ENCODE results near the gene LY6G5C. TPM values are rescaled to one million over a fixed set of nuclear protein-coding genes. Genes with fewer than 3 reads are reported as not detected.

LY6G5C gene, protein sequence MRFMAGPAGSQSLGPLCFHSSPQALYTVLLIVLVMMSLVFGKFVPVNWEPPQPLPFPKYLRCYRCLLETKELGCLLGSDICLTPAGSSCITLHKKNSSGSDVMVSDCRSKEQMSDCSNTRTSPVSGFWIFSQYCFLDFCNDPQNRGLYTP
- polyA plus RNA-seq (2013, experiment 1 of 2; ENCODE audit: insufficient read length): 1.7 TPM
- polyA plus RNA-seq (2013, experiment 2 of 2; ENCODE audit: insufficient read length): 1.6 TPM

DNA sequence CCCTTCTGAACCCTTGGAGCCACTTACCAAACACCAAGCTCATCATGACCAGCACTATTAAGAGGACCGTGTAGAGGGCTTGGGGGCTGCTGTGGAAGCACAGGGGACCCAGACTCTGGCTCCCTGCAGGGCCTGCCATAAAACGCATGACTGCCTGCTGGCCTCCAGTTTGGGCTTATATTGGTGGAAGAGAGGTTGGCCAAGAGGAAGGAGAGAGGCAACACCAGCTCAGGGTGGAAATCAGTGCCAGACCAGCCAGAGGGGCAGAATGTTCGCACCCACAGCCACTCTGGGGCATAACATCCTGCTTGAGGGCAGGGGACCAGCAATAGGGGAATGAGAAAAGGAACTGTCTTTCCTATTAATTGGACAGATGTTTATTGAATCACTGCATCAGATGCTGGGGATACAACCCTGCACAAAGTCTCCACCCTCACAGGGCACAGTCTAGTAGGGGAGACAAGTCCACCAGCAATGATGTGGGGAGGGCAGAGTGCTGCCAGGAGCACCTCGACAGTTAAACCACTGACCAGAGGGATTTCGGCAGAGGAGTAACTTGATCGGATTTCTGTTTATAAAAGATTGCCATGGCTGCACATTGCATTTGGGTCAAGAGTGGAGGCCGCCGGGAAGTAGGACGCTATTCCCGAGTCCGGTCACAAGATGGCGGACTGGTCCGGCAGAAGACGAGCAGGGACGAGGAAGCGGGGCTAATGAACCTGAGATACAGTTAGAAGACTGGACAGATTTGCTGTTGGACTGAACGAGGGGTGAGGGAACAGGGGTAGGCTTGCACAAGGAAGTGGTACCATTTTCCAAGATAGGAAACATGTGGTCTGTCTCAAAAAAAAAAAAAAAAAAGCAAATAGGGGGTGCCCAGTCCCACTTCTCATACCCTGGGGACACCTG is at the start of gene LY6G5C:
Gene LY6G5C, minus strand, starts transcription at position 842 of the 909 bp plus-strand sequence. Its CDS starts 694 bp downstream, at position 148.
- peak; percentile 82 for DNase-seq

DNA sequence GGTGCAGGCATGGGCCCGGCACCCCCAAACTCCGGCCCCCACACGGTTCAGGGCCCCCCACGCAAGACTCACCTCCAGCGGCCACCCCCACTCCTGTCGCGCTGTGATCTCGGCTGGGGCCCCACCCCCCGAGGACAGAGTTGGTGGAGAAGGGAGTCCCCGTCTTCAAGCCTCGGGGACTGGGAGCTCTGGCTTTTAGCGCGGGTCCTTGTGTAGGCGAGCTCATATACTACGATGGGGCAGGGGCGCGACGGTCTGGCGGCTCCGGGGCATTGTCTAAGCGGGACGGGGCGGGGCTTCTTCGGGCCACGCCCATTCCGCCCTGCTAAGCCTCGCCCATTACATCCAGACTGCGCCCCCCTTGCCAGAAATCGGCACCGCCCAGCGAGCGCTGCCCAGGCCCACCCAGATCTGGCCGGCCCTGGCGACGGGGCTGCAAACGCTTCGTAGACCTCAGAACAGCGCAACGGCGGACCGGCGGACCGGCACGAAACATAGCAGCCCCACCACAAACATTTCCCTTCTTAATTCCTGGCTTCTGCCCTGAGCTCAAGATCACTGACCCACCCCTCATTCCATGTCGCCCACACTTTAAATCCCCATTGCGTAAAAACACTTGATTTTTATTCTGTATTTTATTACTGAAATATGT is 49.2 kb upstream of the LY6G5C start:
- DNase-seq: peak; percentile 91

DNA sequence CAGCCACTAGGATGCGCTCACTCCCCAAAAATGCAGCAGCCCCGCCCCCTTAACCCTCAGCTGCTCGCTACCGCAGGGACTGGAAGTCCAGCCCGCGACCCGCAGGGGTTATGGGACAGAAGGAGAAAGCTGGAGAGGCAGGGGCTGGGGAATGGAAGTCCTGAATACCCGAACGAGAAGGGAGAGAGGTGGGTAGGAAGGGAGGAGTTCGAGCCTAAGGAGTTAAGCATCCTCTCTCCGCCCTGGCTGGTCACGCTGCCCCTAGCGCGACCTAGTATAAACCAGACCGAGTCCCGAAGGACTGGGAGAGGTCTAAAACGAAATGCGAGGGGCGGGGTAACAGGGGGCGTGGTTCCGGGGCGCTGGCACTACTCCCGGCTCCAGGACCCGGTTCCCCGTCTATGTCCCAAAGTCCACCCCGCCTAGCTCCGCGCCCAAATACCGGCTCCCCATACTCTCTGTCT is 48.7 kb upstream of the LY6G5C start:
- DNase-seq: peak; percentile 79

DNA sequence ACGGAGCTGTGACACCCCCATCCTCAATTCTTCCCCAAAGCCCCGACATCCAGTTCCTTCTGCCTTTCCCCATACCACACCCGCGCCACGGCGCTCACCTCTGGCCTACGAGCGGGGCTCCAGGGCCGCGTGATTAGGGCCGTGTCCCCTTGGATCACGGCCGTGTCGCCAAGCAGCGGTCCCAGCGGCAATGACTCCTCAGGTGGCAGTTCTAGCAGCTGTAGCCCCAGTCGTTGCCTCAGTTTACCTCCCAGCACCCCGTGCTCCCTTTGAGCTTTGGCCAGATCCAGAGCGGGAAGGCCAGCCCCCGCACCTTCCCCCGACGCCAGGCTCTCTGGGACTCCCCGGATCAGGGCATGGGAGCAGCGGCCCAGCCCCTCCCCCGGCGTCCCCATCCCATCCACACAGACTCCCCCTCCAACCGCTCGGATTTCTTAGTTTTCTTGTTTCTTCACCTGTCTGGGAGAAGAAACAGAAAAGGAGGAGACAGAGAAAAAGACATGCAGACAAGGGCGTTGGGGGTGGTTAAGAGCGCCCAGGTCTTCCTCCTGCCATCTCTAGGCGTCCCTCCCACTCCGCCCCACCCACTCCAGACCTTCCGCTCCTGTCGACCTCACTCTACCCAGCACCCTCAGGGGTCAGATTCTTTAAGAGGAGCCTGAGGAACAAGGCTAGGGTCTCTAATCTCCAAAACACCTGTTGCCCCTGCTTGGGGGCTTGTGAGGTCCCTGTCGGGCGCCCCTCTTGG is 48.1 kb upstream of the LY6G5C start, which contains the start of gene DDAH2:
Gene DDAH2, minus strand, starts transcription at position 533 of the 748 bp plus-strand sequence. Its CDS starts 138 bp downstream, at position 395.
- no peak for DNase-seq

DNA sequence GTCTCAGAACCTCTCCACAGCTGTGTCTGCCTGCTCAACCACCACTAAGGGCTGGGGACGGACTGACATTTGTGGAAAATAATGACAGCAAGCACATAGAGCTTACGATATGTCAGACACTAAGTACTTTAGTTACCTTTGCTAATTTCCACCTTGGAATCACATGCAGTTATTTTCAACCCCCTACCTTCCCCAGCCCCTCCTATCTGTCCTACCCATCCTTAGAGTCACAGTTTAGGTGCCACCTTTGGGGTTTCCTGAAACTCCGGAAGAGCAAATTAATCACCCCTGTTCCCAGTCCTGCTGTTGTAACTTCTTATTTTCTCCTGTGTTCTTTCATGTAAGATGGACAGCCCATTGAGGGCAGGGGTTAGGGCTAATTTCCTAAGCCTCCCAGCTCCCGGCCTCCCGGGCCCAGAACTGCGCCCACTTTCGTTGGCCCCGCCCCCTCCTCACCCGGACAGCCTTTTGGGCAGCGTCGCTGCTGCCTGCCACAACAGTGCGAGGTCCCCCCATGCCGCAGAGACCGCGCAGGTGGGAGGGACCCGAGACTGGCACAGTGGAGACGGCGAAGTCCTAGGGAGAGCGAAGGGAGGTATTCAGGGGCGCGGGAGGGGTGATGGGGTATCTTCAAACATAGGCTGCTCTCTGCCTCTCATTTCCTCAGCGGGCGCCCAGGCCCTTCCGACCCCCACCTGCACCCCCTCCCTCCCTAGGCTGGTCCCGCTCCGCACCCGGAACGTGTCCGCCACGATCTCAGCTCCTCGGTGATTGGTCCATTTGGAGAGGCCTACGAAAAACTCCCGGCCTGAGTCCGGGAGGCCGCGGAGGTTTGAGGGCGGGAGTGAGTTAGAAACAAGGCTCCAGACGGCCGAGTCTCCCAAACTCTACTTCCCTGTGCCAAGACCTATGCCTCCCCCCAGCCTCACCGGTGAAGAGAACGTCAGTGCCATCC is 47.1 kb upstream of the LY6G5C start:
- no peak for DNase-seq

DNA sequence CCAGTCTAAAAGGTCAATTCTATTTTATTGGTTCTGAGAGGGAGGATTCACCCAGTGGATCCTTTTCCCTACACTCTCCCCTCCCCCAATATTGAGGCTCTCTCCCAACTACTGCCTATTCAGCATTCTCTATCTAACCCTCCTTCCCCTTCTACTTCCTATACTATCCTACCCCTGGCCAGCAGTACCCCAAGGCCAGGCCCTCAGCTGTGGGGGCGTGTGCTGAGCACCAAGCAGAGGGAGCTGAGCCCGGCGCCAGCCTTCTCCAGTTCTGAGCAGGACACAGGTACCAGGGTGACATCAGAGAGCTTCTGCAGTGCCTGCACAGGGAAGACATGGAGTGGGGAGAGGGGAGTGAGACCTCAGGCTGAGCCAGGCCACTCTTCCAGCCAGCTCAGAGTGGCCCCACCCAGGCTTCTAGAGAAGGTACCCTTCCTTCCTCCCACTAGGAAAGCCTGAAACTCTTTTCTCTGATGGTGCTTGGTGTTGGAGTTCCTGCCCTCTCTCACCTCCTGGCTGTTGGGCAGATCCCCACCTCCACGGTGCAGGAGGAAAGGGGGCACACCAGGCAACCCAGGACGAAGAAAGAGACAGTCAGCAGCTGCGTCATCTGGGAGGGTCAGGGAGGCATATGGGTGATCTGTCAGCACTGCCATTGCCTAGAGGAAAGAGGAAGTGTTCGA is 46.3 kb upstream of the LY6G5C start:
- no peak for DNase-seq

DNA sequence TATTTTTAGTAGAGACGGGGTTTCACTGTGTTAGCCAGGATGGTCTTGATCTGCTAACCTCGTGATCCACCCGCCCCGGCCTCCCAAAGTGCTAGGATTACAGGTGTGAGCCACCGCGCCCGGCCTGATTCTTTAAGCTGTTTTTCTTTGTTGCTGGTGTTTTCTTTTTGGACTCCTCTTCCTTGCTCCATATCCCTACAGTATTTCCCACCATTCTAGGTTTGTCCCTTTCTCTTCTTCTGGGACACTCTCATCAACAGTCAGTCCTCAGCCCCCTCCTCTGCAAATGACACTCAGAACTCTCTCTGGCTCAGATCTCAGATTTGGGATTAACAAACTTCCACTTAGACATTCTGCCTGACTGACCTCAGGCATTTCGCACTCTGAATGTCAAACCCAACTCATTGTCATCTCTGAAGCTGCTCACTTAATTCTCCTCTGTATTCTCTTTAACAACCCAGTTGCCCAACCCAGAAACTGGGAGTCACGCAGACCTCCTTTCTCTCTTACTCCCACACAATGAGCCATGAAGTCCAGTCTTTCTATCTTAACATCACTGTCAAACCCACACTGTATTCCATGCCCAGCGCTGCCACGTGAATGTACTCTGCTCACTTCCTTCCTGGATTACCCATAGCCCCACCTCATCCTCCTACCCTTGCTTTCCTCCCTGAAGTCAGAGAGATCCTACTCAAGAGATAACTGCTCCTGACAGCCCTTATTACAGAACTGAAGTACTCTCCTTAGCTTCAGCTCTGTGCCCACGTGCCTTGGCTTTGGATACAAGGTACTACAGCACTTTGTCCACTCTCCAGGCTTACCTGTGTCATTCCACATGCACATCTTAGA is 44.9 kb upstream of the LY6G5C start:
- DNase-seq: no peak

DNA sequence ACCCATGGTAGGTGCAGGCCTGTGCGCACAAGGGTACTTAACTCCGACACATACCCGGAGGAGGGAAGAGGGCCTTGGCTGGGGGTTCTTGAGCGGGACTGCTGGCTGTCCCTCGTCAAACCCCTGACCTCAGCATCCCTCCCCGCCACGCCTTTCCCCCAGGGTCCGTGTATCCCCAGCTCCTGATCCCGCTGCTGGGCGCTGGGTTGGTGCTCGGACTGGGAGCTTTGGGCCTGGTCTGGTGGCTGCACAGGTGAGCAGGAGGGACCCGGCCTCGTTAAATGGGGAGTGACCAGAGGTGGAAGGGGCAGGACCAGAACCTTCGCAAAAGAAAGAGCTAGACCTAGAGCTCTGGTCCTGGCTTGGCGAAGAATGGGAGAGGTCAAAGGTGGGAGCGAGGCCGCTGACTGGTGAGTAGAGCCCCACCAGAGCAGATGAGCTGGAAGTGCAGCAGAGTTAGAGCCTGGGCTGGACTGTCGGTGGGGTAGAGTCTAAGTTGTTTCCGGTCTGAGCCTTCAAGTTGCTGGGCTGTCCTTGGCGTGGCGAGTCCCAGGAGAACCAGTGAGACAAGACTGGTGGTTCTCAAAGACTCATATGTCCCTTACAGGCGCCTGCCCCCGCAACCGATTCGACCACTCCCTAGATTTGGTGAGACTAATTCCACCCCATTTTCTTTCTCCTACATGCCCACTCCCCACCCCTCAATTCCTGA is 43.3 kb upstream of the LY6G5C start:
- DNase-seq: no peak

DNA sequence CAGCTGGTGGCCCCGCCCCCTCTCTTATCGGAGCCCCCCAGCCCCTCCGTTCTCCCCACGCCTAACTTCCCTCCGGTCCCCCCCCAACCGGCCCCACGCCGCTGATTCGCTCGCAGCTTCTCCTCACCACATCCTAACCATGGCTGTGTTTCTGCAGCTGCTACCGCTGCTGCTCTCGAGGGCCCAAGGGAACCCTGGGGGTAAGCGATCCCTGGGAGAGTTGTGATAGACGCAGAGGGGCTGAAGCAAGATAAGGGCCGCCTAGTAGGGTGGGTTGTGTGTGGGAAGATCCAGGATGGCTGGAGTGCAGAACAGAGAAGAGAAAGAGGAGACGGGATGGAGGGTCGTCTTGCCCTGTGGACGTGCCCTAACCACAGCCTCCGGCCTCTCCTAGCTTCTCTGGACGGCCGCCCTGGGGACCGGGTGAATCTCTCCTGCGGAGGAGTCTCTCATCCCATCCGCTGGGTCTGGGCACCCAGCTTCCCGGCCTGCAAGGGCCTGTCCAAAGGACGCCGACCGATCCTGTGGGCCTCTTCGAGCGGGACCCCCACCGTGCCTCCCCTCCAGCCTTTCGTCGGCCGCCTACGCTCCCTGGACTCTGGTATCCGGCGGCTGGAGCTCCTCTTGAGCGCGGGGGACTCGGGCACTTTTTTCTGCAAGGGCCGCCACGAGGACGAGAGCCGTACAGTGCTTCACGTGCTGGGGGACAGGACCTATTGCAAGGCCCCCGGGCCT is 42.5 kb upstream of the LY6G5C start, which contains the start of gene MPIG6B:
Gene MPIG6B, plus strand, starts transcription at position 129 of the 735 bp plus-strand sequence. Its CDS starts 11 bp downstream, at position 140.
- no peak for DNase-seq

DNA sequence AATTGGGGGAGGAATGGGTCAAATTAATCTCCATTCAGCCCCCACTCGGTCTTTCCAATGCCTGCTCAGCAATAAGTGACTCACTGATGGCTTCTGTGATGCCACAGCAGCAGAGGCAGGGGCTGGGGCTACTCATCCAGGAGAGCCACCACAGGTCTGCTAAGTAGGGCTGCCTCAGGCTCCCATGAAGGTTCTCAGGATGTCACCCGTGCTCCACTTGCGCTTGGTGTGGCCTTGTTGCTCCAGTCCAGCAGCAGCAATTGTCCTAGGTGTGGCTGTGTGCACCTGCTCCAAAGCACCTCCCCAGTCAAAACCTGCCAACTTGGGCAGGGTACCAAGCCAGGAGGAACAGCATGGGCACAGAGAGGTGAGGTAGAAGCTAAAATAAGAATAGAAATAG is 41.3 kb upstream of the LY6G5C start:
- DNase-seq: no peak

DNA sequence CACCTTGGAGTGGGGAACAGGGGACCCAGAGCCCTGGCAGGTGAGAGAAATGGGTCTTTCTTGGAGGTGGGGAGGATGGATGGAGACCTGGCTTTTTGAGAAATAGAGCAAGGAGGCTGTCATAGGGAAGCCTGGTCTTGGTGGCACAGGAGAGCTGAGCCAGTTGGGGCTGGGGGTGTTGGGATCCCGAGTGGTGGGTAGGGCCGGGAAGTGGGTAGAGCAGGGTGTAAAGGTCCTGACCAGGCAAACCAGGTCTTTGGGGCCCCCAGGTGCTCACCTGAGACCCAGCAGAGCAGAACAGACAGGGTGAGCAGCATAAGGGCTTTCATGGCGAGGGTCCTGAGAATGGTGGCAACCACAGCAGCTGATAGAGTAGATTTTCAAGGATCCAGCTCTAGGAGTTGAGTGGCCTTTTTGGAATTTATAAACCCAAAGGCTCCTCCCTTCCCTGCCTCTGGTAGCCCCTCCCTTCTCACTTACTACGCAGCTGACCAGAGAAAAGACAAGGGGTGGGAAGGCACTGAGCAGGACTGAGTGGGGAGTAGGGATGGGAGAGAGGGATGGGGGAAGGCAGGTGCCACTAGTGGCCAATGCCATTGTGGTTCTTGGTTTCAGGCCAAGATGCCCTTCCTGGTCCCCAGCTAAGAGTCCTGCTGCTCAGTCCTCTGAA is 40.6 kb upstream of the LY6G5C start, which contains the start of gene LY6G6C:
Gene LY6G6C, minus strand, starts transcription at position 396 of the 670 bp plus-strand sequence. Its CDS starts 67 bp downstream, at position 329.
- DNase-seq: no peak

DNA sequence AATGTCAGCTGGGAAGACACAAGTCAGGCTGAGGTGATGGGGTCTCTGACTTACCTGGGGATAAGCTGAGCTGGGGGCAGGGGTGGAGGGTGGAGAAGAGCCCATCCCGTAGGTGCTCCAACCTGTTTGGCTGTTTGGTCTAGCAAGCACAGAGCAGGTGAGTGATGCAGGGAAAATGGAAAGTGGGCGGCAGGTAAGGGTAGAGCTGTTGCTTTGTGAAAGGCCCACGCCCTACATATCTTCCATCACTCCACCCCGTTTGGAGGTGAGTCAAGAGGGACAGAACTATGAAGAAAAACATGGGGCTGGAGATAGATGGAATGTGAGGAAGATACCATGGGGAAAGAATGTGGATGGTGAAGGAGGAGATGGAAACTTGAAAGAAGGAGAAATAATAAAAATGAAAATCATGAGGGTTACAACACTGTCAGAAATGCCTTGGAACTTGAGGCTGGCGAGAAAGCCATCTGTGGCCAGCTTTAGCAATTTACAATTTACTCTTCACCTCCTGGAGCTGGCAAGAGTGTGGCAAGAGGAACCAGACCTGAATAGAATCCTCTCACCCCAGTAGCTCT is 39.4 kb upstream of the LY6G5C start:
- DNase-seq: no peak

DNA sequence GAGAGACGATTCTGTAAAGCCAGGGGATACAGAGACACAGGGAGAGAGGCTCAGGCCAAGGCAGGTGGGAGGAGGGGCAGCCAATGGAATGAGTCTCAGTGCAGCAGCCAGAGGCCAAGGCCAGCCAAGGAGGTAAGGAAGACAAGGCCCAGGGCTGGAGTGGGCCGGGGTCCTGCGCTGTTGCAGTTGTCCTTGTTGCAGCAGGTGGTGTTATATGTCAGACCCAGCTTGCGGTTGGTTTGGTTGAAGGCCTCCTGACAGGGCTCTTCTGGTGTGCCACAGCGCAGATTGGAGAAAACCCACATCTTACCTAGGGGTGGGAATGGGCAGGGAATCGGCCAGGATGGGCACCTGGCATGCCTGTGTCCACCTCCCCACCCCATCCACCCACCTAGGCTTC is 38.1 kb upstream of the LY6G5C start:
- no peak for DNase-seq

DNA sequence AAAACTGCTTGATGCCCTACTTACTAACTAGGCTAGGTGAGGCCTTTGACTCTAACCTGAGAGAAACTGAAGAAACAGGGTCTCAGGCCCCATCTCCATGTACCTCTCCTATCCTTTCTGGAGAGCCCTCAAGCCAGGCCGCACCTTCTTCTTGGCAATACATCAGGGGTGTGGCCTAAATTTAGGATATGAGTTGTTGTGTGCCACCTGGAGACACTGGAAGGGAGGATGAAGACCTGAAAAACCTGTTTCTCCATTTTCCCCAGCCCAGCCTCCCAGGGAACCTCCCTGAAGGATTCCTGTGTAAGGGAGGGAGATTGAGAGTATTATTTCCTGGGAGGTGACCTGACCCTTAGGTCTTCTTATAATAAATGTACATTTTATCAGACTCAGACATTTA is 37.4 kb upstream of the LY6G5C start:
- DNase-seq: no peak

DNA sequence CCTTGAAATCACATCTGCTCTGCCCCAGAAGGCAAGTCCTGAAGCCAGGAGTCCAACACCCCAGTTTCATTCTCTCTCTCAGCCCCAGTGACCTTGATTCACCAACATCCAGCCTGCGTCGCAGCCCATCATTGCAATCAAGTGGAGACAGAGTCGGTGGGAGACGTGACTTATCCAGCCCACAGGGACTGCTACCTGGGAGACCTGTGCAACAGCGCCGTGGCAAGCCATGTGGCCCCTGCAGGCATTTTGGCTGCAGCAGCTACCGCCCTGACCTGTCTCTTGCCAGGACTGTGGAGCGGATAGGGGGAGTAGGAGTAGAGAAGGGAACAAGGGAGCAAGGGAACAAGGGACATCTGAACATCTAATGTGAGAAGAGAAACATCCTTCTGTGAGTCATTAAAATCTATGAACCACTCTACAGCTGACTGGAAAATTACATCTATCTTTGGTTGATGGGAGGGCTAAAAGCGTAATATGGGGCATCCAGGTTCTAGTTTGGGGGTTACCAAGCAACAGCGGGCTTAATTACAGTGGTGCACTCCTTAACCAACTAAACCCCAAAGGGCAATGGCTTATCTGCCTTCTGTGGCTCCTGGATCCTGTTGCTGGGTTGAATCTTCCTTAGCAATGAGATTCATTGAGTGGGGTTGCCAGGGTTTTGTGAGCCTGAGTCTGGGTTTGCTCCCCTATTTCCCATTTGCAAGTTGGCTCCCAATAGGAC is 36.8 kb upstream of the LY6G5C start:
- no peak for DNase-seq

Data from fibroblast of skin of abdomen (primary cell).